NCI-H1048 (cell line): ENCODE measurements around the gene GSTM3.
"Not testable (repeated sequence)": the region's sequence is repeated elsewhere in the genome, so short reads cannot be mapped to it uniquely, and the experiment has no call there.

ENCODE experiments used
- DNase-seq: peaks from one replicate; lab custom pipeline; 2025; lab: John Stamatoyannopoulos, UW

The GSTM3 gene

DNA sequence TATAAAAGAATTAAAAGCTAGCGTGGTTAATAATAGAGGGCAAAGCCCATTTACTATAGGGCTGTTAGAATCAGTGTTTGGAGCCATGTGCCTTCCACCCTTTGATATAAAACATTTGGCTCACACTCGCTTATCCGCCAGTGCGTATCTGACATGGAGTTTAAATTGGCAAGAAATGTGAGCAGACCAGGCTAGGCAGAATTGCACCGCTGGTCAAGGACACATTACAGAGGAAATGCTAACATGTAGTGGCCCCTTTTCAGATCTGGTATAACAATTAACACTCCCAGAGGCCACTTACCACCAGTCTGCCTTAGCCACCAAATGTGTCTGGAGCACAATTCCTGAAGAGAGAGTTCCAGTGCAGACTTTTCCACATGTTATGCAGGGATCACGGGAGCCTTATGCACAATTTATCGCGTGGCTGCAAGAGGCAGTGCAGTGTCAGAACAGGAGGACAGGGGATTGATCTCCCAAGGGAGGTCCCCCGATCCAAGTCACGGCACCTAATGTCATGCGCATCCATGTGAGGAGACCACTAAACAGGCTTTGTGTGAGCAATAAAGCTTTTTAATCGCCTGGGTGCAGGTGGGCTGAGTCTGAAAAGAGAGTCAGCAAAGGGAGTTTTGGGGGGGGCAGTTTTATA lies 14.0 kb downstream of the GSTM3 start:
- no peak for DNase-seq

DNA sequence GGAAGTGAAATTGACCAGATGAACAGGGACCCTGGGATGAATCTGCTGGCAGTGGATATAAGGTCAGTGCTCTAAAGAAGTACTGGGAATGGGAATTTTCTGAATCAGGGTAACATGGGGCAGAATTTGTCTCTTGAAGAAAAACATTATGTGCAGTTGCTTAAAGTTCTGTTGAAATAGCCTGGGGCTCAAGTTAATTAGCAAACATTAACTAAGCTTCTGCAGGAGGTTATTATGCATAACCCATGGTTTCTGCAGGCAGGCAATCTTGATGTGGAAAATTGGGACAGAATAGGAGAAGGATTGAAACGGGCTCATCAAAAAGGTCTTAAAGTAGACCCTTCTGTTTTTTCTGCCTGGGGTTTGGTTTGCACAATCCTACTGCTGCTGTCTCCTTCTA lies 14.8 kb downstream of the GSTM3 start:
- DNase-seq: no peak

GRCh38 chr1:109725510-109725909 lies 15.3 kb downstream of the GSTM3 start:
- DNase-seq: no peak

- no peak for DNase-seq
These were observed 15.9 kb downstream of the GSTM3 start for GRCh38 chr1:109724933-109725332.

DNA sequence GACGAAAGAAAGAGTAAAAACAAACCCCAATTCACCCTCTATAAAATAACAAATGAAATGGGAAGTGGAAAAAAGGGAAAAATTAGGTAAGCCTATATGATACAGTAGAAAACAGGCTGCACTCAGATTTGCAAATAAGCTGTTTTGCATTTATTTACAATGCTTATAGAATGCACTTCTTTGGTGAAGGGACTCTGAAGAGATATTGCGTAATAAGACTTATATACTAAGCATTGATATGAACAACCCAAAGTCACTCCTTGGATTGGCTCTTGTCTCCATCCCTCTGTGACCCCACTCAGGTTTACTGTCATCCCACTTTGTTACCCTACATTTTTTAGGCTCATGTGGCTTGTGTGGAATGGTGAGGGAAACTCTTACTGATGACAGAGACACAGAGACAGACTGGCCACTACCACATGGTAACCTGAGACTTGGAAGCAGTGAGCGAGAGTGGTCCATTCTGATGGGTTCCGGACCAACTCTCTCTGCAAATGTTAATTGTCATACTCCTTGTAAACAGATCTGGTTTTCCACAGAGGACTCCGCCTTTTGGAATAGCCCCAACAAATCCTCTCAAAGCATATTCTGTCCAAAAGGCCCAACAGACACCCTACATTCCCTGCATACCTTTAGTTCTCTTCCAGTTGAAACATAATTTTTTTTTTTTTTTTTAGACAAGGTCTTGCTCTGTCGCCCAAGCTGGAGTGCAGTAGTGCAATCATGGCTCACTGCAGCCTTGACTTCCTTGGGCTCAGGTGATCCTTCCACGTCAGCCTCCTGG lies 17.7 kb downstream of the GSTM3 start:
- no peak for DNase-seq

GRCh38 chr1:109721971-109722370 lies 18.9 kb downstream of the GSTM3 start:
- no peak for DNase-seq

- no peak for DNase-seq
These were observed 19.8 kb downstream of the GSTM3 start for GRCh38 chr1:109721042-109721441.

GRCh38 chr1:109719337-109719837 lies 21.5 kb downstream of the GSTM3 start:
- DNase-seq: no peak

GRCh38 chr1:109718495-109718894 lies 22.3 kb downstream of the GSTM3 start:
- no peak for DNase-seq

DNA sequence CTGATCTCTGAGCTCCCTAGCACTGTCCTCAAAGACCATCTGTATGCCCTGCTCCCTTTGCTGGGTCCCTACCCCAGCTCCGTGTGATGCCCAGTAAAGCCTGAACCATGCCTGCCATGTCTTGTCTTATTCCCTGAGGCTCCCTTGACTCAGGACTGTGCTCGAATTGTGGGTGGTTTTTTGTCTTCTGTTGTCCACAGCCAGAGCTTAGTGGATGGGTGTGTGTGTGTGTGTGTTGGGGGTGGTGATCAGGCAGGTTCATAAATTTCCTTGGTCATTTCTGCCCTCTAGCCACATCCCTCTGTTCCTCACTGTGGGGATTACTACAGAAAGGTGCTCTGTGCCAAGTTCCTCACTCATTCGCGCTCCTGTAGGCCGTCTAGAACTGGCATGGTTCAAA lies 23.1 kb downstream of the GSTM3 start:
- no peak for DNase-seq

GRCh38 chr1:109716570-109717090 lies 24.2 kb downstream of the GSTM3 start:
- no peak for DNase-seq

GRCh38 chr1:109716121-109716520 lies 24.7 kb downstream of the GSTM3 start:
- DNase-seq: no peak

- no peak for DNase-seq
These were observed 26.0 kb downstream of the GSTM3 start for GRCh38 chr1:109714661-109715372.

GRCh38 chr1:109713636-109714035 lies 27.2 kb downstream of the GSTM3 start:
- no peak for DNase-seq

DNA sequence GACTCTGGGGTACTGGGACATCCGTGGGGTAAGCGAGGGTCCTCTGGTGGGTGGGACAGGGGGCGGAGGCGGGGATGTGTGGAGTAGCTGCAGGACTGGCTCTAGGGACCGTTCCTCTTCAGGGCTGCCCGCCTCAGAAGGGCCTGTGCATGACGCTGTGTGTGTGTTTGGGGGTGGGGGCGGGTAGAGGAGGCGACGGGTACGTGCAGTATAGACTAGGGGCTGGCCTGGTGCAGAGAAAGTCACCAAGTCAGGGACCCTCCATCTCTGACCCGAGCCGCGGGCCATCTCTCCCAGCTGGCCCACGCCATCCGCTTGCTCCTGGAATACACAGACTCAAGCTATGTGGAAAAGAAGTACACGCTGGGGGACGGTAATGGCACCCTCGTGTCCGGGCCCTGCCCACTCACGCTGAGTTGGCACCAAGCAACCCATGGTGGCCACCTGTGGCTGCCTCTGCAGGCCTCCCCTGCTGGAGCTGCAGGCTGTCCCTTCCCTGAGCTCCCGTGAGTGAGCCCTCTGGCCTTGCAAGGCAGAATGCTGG lies 28.4 kb downstream of the GSTM3 start:
- DNase-seq: no peak

DNA sequence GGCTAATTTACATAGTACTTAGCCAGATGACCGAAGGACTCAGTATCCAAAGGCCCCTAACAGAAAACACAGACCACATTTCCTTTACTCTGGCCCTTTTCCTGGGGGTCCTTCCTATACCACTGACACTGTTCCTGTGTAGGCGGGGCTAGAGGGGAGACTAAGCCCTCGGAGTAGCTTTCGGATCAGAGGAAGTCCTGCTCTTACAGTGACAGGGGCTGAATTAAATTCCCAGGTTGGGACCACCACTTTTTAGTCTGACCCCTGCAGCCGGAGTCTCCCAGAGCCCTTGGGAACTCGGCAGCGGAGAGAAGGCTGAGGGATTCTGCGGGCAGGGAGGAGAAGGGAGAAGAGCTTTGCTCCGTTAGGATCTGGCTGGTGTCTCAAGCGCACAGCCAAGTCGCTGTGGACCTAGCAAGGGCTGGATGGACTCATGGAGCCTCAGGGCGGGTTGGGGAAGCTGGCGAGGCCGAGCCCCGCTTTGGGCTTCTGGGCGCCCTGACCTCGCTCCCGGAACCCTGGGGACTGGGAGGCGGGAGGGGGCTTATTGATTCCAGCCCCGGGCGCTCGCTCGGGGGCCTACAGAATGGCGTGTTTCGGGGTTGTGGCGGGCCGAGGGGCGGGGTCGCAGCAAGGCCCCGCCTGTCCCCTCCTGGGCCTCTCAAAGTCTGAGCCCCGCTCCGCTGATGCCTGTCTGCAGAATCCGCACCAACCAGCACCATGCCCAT lies 29.1 kb downstream of the GSTM3 start, which contains the start of gene GSTM5:
Gene GSTM5 (plus strand): TSS at position 659 of the 728 bp plus-strand sequence. CDS start 62 bp downstream, at position 721.
- not testable (repeated sequence) for DNase-seq

GRCh38 chr1:109709822-109710221 lies 31.0 kb downstream of the GSTM3 start:
- not testable (repeated sequence) for DNase-seq

- DNase-seq: not testable (repeated sequence)
These were observed 31.9 kb downstream of the GSTM3 start for GRCh38 chr1:109708949-109709348.

- no peak for DNase-seq
These were observed 35.4 kb downstream of the GSTM3 start for GRCh38 chr1:109705411-109705810.

DNA sequence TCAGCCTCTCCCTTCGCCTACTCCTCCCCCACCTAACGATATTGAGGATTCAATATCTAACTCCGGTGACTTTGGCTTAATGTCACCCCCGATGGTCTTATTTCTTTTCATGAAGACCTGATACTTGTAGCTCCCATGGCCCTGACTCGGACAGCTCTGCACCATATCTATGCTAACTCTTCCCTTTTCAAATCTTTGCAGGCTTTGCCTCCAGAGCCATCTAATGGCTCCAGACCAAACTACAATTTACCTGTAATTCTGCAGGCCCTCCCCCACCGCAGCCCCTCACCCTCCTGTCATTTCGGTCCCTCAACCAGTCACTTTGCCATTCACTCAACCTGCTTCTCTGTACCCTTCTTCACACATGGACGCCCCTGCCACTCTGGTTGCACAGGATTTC lies 36.7 kb downstream of the GSTM3 start:
- no peak for DNase-seq

DNA sequence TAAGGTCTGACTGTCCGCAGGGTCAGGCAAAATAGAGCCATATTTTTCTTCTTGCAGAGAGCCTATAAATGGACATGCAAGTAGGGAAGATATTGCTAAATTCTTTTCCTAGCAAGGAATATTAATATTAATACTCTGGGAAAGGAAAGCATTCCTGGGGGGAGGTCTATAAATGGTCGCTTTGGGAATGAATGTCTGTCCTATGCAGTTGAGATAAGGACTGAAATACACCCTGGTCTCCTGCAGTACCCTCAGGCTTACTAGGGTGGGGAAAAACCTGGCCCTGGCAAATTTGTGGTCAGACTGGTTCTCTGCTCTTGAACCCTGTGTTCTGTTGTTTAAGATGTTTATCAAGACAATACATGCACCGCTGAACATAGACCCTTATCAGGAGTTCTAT lies 37.9 kb downstream of the GSTM3 start:
- DNase-seq: not testable (repeated sequence)
